HepG2 (cell line): ENCODE measurements around the gene NUDCD2. TPM values are rescaled to one million over a fixed set of nuclear protein-coding genes. Genes with fewer than 3 reads are reported as not detected.

Experiments used
- ARNT2 ChIP-seq: sonication (generic); formaldehyde crosslinking; IDR thresholded peaks from 2 replicates; pipeline ENCODE4 v1.8.0; 2022; ENCODE audit warnings: mild to moderate bottlenecking, low read depth, missing genetic modification reagents, moderate library complexity
- CBX5 ChIP-seq: sonication (generic); formaldehyde crosslinking; IDR thresholded peaks from 2 replicates; pipeline ENCODE4 v1.4.0; 2020; ENCODE audit warnings: missing genetic modification reagents, borderline replicate concordance
- ELF3 ChIP-seq: IDR thresholded peaks from 2 replicates; pipeline ENCODE4 v1.6.1; 2016; ENCODE audit warnings: missing genetic modification reagents, missing compliant biosample characterization
- GPBP1L1 ChIP-seq: sonication (generic); formaldehyde crosslinking; IDR thresholded peaks from 2 replicates; pipeline ENCODE4 v1.5.0; 2020; ENCODE audit warnings: mild to moderate bottlenecking, missing genetic modification reagents
- GTF3A ChIP-seq: sonication (generic); formaldehyde crosslinking; conservative IDR thresholded peaks from 2 replicates; pipeline ENCODE4 v1.4.0; 2020; ENCODE audit warnings: mild to moderate bottlenecking, missing genetic modification reagents
- KMT2A ChIP-seq: sonication (generic); formaldehyde crosslinking; IDR thresholded peaks from 2 replicates; pipeline ENCODE4 v1.4.0; 2020; ENCODE audit warnings: missing genetic modification reagents
- NAIF1 ChIP-seq: sonication (generic); formaldehyde crosslinking; IDR thresholded peaks from 2 replicates; pipeline ENCODE4 v1.5.0; 2020; ENCODE audit warnings: mild to moderate bottlenecking, missing genetic modification reagents, borderline replicate concordance
- SIN3A ChIP-seq: IDR thresholded peaks from 2 replicates; pipeline ENCODE4 v1.6.1; 2011; ENCODE audit warnings: low read depth, mild to moderate bottlenecking, control low read depth, low read length, borderline replicate concordance
- SIN3B ChIP-seq: fragments of 150-350 bp; IDR thresholded peaks from 2 replicates; pipeline ENCODE4 v1.6.1; 2014; ENCODE audit warnings: low read length
- SKIL ChIP-seq: sonication (generic); formaldehyde crosslinking; IDR thresholded peaks from 2 replicates; pipeline ENCODE4 v1.8.0; 2022; ENCODE audit warnings: missing genetic modification reagents, mild to moderate bottlenecking, moderate library complexity, borderline replicate concordance
- SMAD9 ChIP-seq: sonication (generic); formaldehyde crosslinking; IDR thresholded peaks from 2 replicates; pipeline ENCODE4 v1.5.1; 2020; ENCODE audit warnings: mild to moderate bottlenecking, missing genetic modification reagents
- SNAPC4 ChIP-seq: sonication (generic); formaldehyde crosslinking; IDR thresholded peaks from 2 replicates; pipeline ENCODE4 v1.4.0; 2020; ENCODE audit warnings: mild to moderate bottlenecking, missing genetic modification reagents
- XBP1 ChIP-seq: sonication (generic); formaldehyde crosslinking; IDR thresholded peaks from 2 replicates; pipeline ENCODE4 v1.5.0; 2020; ENCODE audit warnings: missing genetic modification reagents
- ZNF724P ChIP-seq: sonication (generic); formaldehyde crosslinking; IDR thresholded peaks from 2 replicates; pipeline ENCODE4 v1.8.0; 2022; ENCODE audit warnings: missing genetic modification reagents, borderline replicate concordance
- ZNF792 ChIP-seq: IDR thresholded peaks from 2 replicates; pipeline ENCODE4 v1.6.1; 2016
- polyA plus RNA-seq, 8 experiments: library from polyadenylated mRNA; depleted of rRNA in 3 of 8; stranded (reverse) in 7 of 8; unstranded in 1 of 8; fragments of >200 nt; fragmentation: Illumina TruSeq in 4 of 8; extraction: Trizol in 4 of 8; gene quantifications; 2 replicates each; pipeline versions ENCODE4 v1.2.1 to v1.2.3, GENCODE V29; 2011 to 2016; ENCODE audit warnings: low read depth in 4 of 8, missing spikeins in 1 of 8, mixed read lengths in 1 of 8; ENCODE audit not compliant: insufficient read depth in 1 of 8
- total RNA-seq, 5 experiments: library from RNA; depleted of rRNA; stranded (reverse); fragments of >200 nt; fragmentation: Illumina TruSeq; extraction: Trizol; gene quantifications; 2 replicates each; pipeline ENCODE4 v1.2.3, GENCODE V29; 2016; ENCODE audit warnings: low read depth in 1 of 5
- TF ChIP-seq, protein P1 (sequence below): sonication (generic); formaldehyde crosslinking; IDR thresholded peaks from 2 replicates; pipeline ENCODE4 v1.5.0; 2020; ENCODE audit warnings: missing genetic modification reagents, mild to moderate bottlenecking, borderline replicate concordance
- TF ChIP-seq, protein P2 (sequence below): sonication (generic); formaldehyde crosslinking; IDR thresholded peaks from 2 replicates; pipeline ENCODE4 v1.8.0; 2022; ENCODE audit warnings: missing genetic modification reagents, mild to moderate bottlenecking, inconsistent platforms, borderline replicate concordance

Gene NUDCD2
- total and polyA plus RNA-seq, 2 of the 13 experiments (the other 11 are each of a cell fraction or from before 2014, with no cell fraction given), result 14.8 to 39.2 TPM

GRCh38 chr5:163459819-163460561 lies at the start of gene NUDCD2 (continued):
- TF ChIP-seq XBP1 (peak; percentile 59; the same call in 1 of the 2 replicates), ZNF724P (peak; percentile 82; the same call in 1 of the 2 replicates), ZNF792 (CRISPR knock-in tag) (peak; percentile 38; the same call in 1 of the 2 replicates), GPBP1L1 (no peak), CBX5 (peak; percentile 43; the same call in 1 of the 2 replicates), SKIL (no peak), SMAD9 (0 out of 2 replicates have a peak, but pooled peaks have one; percentile 62), ARNT2 (CRISPR knock-in tag) (peak; percentile 83), ELF3 (peak; percentile 69), SIN3B (no peak), KMT2A (CRISPR knock-in tag) (peak; percentile 85), GTF3A (CRISPR knock-in tag) (no peak), NAIF1 (peak; percentile 90; the same call in 1 of the 2 replicates), SIN3A (peak; percentile 57; the same call in 1 of the 2 replicates), SNAPC4 (CRISPR knock-in tag) (peak; percentile 73; the same call in 1 of the 2 replicates)
- TF ChIP-seq, protein P1, sequence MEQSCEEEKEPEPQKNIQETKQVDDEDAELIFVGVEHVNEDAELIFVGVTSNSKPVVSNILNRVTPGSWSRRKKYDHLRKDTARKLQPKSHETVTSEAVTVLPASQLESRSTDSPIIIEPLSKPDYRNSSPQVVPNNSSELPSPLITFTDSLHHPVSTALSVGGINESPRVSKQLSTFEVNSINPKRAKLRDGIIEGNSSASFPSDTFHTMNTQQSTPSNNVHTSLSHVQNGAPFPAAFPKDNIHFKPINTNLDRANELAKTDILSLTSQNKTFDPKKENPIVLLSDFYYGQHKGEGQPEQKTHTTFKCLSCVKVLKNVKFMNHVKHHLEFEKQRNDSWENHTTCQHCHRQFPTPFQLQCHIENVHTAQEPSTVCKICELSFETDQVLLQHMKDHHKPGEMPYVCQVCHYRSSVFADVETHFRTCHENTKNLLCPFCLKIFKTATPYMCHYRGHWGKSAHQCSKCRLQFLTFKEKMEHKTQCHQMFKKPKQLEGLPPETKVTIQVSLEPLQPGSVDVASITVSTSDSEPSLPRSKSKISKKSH (CRISPR knock-in tag), result peak; percentile 84; the same call in 1 of the 2 replicates
- TF ChIP-seq, protein P2, sequence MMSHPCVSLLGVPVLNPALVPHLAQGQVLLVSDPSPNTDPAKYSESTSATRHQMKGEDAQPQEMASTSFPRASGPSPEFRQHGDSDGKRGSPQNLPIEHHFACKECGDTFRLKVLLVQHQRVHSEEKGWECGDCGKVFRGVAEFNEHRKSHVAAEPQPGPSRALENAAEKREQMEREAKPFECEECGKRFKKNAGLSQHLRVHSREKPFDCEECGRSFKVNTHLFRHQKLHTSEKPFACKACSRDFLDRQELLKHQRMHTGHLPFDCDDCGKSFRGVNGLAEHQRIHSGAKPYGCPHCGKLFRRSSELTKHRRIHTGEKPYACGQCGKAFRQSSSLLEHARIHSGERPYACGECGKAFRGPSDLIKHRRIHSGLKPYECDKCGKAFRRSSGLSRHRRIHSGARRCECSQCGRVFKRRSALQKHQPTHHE, result 0 out of 2 replicates have a peak, but pooled peaks have one; percentile 63
